Stimulated activated CD4-positive, alpha-beta T cell treated with anti-CD3 and anti-CD28 coated beads, TNF-alpha, amount 100 ng/mL, for 48 hours (primary cell): ENCODE measurements around the gene TCHHL1.
A peak's percentile ranks its signal among the peaks of the same experiment; 100 is the strongest.
"Not testable (repeated sequence)": the region's sequence is repeated elsewhere in the genome, so short reads cannot be mapped to it uniquely, and the experiment has no call there.

Experiments
- DNase-seq, 3 donors: peaks; one replicate each; pipeline ENCODE4 v3.0.0-alpha.2; 2020; ENCODE audit warnings: low read depth in 3 of 3

TCHHL1 gene

DNA sequence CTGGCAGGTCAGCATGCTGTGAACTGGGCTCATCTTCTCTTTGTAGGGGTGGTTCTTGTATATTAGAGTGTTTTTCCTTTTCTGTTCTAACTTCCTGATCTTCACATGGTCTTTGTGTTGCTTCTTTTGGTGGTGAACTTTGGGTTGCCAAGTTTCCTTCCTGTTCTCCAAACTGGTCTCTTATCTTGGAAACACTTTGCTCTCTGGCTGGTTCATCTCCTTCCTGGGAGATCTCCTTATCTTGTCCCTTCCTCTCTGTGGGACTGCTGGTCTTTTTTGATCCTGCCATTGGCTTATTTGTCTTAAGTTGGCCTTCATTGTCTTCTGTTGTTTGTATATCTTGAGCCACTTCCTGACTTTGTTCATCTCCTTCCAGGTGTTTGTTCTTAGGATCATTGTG, 2.1 kb downstream of the TCHHL1 start:
- no peak for DNase-seq

- DNase-seq, result no peak
Measured at GRCh38 chr1:152084853-152085252, 4.0 kb downstream of the TCHHL1 start.

DNA sequence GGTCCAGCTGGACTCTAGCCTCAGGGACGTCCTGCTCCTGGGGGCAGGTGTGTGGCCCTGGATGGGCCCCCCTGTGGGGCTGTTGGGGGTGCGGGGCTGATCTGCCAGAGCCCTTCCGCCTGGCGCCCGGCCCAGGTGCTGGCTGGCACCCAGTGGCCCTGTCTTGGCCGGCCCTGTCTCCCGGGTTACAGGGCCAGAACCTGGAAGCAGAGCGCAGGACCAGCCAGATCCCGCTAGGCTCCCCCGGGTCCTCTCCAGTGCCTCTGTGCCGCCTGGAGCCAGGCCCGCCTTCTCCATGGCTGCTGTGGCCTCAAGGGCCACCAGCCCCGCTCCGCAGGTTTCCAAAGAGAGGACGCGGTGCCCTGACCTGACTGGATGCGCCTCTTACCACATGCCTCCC, 7.8 kb downstream of the TCHHL1 start:
- not testable (repeated sequence) for DNase-seq

DNA sequence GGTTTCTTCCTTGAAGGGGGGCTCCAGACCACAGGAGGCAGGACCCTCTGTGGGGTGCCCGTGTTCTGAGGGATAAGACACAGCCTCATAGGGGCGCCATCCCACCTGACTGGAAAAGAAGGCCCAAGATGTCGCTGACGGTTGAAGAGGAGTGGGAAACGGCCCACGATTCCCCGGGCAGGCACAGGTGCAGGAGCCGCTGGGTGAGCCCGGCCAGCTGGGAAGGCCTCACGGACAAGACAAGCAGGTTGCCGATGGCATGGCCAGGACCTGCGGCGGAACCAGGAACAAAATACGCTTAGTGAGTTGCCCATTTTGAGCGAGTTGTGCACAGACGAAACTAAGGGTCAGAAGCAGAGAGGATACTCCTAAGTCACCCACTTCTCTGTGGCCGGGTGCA, 8.4 kb downstream of the TCHHL1 start:
- not testable (repeated sequence) for DNase-seq

DNA sequence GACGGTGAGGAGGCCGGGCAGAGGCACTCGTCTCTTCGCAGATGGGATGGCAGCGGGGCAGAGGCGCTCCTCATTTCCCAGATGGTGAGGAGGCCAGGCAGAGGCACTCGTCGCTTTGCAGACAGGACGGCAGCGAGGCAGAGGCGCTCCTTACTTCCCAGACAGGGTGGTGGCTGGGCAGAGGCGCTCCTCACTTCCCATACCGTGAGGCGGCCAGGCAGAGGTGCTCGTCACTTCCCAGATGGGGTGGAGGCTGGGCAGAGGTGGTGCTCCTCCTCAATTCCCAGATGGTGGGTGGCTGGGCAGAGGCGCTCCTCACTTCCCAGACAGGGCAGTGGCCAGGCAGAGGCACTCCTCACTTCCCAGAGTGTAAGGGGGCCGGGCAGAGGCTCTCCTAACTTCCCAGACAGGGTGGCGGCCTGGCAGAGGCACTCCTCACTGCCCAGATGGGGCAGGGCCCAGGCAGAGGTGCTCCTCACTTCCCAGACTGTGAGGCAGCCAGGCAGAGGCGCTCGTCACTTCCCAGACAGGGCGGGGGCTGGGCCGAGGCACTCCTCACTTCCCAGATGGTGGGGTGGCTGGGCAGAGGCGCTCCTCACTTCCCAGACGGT, 9.9 kb downstream of the TCHHL1 start:
- no peak for DNase-seq

DNA sequence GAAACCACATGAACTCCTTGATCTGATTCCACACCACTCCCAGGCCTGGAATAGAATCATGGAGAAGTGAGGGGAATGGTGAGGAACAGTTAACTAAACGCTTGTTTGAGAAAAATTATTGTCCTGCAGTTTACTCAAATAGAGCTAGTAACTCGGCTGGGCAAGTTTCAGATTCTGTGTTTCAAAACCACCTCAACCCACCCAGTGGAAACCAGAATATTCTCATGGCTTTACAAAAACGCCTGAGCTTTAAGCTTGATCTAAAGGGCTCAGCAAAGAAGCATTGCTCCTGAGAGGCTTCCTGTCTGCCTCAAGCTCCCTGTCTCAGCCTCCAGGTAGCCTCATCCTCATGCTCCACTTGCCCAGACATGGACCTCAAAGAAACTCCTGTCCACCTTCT, 16.6 kb downstream of the TCHHL1 start:
- no peak for DNase-seq

GRCh38 chr1:152071123-152071522, 17.7 kb downstream of the TCHHL1 start:
- no peak for DNase-seq

GRCh38 chr1:152067929-152068328, 20.9 kb downstream of the TCHHL1 start:
- no peak for DNase-seq

GRCh38 chr1:152067150-152067549, 21.7 kb downstream of the TCHHL1 start:
- no peak for DNase-seq

DNA sequence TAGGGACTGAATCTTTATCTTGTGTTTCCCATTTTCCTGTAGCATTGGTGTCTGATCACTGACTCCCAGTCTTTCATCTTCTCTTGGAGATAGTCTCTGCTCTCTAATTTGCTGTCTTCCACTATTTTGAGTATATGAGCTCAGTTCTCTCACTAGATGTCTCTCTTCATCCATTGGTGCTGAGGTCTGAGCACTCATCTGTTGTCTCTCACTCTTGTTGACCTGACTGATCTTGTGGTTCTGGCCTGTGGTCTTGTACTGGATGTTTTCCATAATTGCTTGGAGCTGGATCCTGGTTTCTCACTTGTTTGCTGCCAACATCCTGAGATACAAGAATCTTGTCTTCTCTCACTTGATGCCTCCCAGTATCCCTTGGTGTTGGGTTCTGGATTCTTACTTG, 26.9 kb downstream of the TCHHL1 start:
- DNase-seq, result no peak

DNA sequence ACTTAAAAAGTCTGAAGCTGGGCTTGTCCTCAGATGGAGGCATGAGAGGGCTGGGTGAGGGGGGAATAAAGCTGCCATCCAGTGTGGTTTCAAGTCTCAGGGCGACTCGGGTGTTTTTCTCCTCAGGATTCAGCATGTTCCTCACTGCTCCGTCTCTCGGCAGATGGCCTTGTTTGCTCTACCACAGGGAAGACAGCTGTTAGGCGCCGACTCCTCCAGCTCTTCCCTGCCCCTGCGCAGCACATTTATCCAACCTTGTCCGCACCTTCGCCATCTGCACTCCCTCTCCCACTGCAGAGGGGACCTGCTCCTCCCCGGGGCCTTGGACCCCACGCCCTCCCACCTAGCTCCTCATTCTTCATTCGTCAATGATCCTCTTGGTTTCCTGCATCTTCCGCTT, 35.5 kb downstream of the TCHHL1 start:
- DNase-seq, result no peak

DNA sequence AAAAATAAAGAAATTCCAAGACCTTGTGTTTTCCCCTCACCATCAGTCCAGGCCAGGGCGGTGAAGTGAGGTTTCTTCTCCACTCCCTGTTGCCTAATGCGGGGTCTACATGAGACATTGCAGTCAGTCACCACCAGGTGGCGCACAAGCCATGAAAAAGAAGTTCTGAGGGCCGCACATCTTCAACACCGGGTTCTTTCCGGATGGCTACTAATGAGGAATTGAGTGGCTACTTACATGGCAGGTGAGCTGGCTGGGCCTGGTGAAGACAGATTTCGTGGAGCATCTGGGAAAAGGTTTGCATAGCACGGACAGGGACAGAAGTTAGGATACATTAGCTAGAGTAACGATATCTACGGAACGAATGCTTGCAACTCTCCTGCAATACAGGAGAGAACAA, 36.3 kb downstream of the TCHHL1 start:
- DNase-seq, result peak; percentile 56 to 82 (median 75)

DNA sequence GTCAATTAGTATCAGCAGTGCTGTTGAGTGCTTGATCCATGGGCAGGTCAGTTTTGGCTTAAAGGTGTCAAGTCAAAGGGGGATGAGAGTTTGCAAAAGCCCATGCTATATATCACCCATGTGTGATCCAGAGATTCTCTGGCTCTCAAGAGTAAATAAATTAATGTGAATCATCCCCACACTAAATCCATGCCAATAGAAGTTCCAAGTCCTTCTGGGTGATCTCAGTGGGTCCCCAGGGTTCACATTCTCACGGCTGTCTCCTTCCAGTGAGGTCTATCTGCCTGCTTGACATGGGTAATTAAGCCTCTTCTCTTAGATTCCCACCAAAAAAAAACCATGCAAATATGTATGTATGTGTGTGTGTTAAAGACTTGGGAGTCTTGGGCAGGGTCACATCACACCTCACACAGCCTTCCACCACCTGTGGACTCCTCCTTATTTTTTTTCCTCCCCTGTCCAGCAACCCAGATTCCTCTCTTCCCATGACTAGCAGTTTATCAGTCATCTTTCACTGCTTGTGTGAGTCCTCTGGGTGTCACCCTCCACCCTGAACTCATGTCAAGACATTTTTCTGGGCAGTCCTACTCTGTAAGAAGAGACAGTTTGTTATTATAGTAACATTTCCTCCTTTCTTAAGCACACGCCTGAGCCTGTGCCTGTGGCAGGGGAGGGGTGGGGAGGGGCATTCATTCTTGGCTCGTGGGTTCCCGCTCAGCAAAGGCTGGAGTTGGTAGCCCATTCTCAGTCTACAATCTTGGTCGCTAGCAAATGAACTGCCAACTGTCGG, 37.8 kb downstream of the TCHHL1 start:
- DNase-seq, result no peak

- DNase-seq, result no peak
Measured at GRCh38 chr1:152049291-152050083, 39.4 kb downstream of the TCHHL1 start.

GRCh38 chr1:152048416-152049009, 40.4 kb downstream of the TCHHL1 start:
- DNase-seq, result peak in 2 of 3 donors; percentile 28 to 54

DNA sequence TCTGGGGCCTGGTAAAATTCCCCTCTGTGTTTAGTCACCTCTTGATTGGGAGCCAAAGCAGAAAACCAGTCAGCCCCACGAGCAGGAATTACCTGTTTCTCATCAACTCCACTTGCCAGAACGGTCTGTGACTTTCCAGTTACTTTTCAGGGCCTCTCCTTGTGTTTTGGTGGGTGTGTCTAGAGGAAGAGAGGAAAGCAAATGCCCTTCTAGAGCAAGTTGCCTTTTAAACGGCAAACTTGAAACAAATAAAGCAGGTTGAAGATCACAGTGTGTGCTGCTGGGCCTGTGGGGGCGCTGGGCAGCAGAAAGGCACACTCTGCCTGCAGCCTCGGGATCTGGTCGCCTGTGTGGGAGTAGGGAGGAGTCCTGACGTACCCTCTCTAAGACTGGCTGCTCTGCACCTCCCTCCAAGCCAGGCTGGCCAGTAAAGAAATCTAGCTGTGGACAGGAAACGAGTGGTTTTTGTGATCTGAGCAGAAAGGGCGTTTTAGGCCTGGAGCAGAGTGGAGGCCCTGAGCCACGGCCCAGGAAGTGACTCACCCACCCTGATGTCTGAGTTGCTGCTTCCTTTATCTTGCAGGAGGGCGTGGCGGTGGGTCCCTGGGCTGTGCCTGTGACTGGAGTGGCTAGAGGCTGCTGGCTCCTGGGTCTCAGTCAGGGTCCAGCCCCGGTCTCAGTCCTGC, 41.0 kb downstream of the TCHHL1 start:
- peak; percentile 70 to 84 (median 84) for DNase-seq

- DNase-seq, result no peak
Measured at GRCh38 chr1:152047413-152047729, 41.5 kb downstream of the TCHHL1 start.

DNA sequence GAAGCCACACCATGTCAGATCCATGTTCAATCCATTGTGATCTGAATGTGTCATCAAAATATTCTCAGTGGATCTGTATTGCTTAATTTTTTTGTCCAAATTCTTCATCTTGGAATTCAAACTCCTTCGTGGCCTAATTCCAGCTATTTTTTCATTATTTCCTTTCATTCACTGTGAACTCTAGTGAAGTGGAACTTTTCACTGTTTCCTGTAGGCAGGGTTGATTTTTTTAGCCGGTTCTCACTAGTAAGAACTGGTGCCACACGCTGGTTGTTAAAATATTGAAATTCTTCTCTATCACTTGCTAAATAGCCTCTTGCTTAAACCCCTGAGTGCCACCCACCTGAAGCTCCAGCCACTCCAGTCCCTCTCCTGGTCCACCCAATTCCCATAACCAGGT, 44.5 kb downstream of the TCHHL1 start:
- no peak for DNase-seq

- no peak for DNase-seq
Measured at GRCh38 chr1:152043870-152044269, 45.0 kb downstream of the TCHHL1 start.

GRCh38 chr1:152042030-152042429, 46.8 kb downstream of the TCHHL1 start:
- no peak for DNase-seq

GRCh38 chr1:152039886-152040285, 49.0 kb downstream of the TCHHL1 start:
- DNase-seq, result no peak

- DNase-seq, result no peak
Measured at GRCh38 chr1:152039461-152039860, 49.4 kb downstream of the TCHHL1 start.
